NB4 (cell line): ENCODE measurements around the gene TMEM218.

Source experiments
- DNase-seq: peaks from one replicate; pipeline ENCODE4 v3.0.0; 2010; ENCODE audit warnings: low read depth
- H3K4me3 ChIP-seq: one replicate; pipeline ENCODE4 v1.5.1; 2011; ENCODE audit warnings: mild to moderate bottlenecking, low read depth, low read length, moderate library complexity
- MAX ChIP-seq: IDR thresholded peaks from 2 replicates; pipeline ENCODE4 v1.6.1; 2011; ENCODE audit warnings: low read depth, low read length
- MYC ChIP-seq: IDR thresholded peaks from 2 replicates; pipeline ENCODE4 v1.6.1; 2011; ENCODE audit warnings: low read depth, low read length
- POLR2A ChIP-seq: IDR thresholded peaks from 2 replicates; pipeline ENCODE4 v1.6.1; 2011; ENCODE audit warnings: mild to moderate bottlenecking; ENCODE audit not compliant: insufficient read length; ENCODE audit errors: extremely low read depth
- TF ChIP-seq, protein P1 (sequence below): IDR thresholded peaks from one replicate; pipeline ENCODE4 v1.5.1; 2012; ENCODE audit warnings: low read depth, low read length

Gene TMEM218

GRCh38 chr11:125069796-125070195, 41.6 kb downstream of the TMEM218 start:
- peak; percentile 86 for DNase-seq
- TF ChIP-seq MYC (no peak), MAX (no peak), POLR2A (no peak)
- TF ChIP-seq, protein P1, sequence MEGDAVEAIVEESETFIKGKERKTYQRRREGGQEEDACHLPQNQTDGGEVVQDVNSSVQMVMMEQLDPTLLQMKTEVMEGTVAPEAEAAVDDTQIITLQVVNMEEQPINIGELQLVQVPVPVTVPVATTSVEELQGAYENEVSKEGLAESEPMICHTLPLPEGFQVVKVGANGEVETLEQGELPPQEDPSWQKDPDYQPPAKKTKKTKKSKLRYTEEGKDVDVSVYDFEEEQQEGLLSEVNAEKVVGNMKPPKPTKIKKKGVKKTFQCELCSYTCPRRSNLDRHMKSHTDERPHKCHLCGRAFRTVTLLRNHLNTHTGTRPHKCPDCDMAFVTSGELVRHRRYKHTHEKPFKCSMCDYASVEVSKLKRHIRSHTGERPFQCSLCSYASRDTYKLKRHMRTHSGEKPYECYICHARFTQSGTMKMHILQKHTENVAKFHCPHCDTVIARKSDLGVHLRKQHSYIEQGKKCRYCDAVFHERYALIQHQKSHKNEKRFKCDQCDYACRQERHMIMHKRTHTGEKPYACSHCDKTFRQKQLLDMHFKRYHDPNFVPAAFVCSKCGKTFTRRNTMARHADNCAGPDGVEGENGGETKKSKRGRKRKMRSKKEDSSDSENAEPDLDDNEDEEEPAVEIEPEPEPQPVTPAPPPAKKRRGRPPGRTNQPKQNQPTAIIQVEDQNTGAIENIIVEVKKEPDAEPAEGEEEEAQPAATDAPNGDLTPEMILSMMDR = no peak

GRCh38 chr11:125069008-125069407, 42.4 kb downstream of the TMEM218 start:
- no peak overlapping the region for H3K4me3 ChIP-seq
- no peak for TF ChIP-seq MYC
- TF ChIP-seq MAX = no peak
- TF ChIP-seq, protein P1 = no peak
- TF ChIP-seq POLR2A = no peak
- DNase-seq = no peak

More at GRCh38 chr11:125069796-125070195, 41.6 kb downstream of the TMEM218 start:
- no peak overlapping the region for H3K4me3 ChIP-seq

DNA sequence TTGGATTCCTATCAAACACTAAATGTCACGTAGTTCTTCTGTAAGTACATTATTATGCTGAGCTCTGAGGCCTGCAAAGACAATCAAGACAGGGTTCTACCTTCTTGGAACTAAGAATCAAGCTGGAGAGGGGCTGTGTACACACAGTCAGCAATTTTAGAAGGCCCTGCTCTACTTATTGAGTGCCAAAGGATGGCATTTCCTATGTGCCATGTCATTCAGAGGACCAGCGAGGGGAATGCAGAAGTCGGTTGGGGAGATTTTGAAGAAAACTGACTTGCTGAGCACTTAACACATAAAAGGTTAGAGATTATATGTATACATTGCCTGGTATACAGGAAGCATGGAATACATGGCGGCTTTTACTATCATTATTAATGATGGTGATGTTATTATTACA, 43.1 kb downstream of the TMEM218 start:
- TF ChIP-seq MAX (no peak), POLR2A (no peak), MYC (no peak)
- TF ChIP-seq, protein P1 = no peak
- no peak for DNase-seq
- no peak overlapping the region for H3K4me3 ChIP-seq

DNA sequence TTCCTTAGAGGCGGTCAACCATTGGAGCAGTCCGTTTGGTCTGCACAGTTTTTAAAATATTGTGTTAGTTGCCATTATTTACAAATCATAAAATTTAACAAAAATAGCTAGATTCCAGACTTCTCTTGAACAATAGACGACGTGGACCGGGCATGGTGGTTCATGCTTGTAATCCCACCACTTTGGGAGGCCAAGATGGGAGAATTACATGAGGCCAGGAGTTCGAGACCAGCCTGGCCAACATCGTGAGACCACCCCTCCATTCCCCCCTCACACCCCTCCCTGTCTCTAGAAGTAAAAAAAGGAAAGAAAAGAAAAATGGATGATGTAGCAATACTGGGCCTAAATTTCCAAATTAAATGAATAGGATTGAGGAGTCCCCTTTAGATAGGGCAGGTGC, 47.4 kb downstream of the TMEM218 start:
- H3K4me3 ChIP-seq = peak overlapping the region; percentile 69
- no peak for TF ChIP-seq MYC
- no peak for TF ChIP-seq POLR2A

DNA sequence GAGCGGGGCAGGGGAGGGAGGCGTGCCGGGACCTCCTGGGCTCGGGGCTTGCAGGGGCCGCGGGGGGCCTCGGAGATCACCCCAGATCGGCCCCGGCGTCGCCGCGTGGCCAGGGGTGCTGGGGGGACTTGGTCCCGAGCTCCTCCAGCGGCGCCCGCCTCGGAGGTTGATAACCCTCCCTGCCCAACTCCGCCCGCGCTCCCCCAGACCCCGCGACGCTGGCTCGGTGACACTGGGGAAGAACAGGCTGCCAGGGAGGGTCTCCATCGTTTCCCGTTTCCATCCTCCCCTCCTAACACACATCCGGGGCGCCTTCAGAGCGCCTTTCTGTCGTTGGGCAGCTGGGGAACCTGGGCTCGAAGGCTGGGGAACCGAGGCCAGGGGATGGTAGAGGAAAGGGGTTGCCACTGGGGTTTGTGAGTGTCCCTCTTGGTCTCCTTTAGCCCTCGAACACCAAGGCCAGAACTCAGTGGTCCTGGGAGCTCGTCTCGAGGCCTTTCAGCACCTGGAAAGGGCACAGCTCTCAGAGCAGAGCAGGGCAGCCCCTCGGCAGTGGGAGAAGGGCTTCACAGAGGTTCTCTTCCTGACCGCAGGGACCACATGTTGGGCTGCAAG, 47.9 kb downstream of the TMEM218 start:
- DNase-seq = peak; percentile 64
- TF ChIP-seq, protein P1 = no peak
- TF ChIP-seq MAX (no peak), POLR2A (no peak), MYC (no peak)
- peak overlapping the region; percentile 69 for H3K4me3 ChIP-seq

More for the DNA sequence above, 47.4 kb downstream of the TMEM218 start:
- DNase-seq = no peak

- DNase-seq = peak; percentile 87
- peak within 1 kb of the TSS; percentile 69 for H3K4me3 ChIP-seq
- TF ChIP-seq POLR2A = no peak
- TF ChIP-seq, protein P1 = no peak
- peak; percentile 46 for TF ChIP-seq MAX
- TF ChIP-seq MYC = peak; percentile 28; the same call in 1 of the 2 replicates
These were observed 48.4 kb downstream of the TMEM218 start, which contains the start of gene SLC37A2 for GRCh38 chr11:125062931-125063428. Gene SLC37A2, plus strand, starts transcription at chr11:125063305. Its CDS starts 63 bp downstream, at chr11:125063368.
